H1 (cell line): ENCODE measurements around the gene SCG5.

Experiments
- CREB1 ChIP-seq: IDR thresholded peaks from 2 replicates; pipeline ENCODE4 v1.6.1; 2012; ENCODE audit warnings: inconsistent platforms
- CTCF ChIP-seq, 3 experiments: IDR thresholded peaks; 1 replicate in 2 of 3; 2 replicates in 1 of 3; pipeline versions ENCODE4 v1.5.1 to v1.6.1; 2011; ENCODE audit warnings: low read length in 3 of 3, mild to moderate bottlenecking in 3 of 3, inconsistent platforms in 2 of 3, low read depth in 1 of 3, moderate library complexity in 1 of 3; ENCODE audit not compliant: insufficient read depth in 1 of 3; ENCODE audit errors: control extremely low read depth in 1 of 3
- POLR2A ChIP-seq, 2 experiments: IDR thresholded peaks; 1 replicate in 1 of 2; 2 replicates in 1 of 2; pipeline ENCODE4 v1.6.1; 2011; ENCODE audit warnings: low read depth in 2 of 2, low read length in 2 of 2, mild to moderate bottlenecking in 2 of 2; ENCODE audit errors: control extremely low read depth in 1 of 2

GRCh38 chr15:32746116-32746857, 104.8 kb downstream of the SCG5 start:
- TF ChIP-seq CTCF (IDR thresholded peaks at IDR 0.05; ENCODE audit: control extremely low read depth in 1 of 3, insufficient read depth in 1 of 3, low read depth in 1 of 3, low read length in 3 of 3) (no peak), POLR2A (IDR thresholded peaks at IDR 0.05; ENCODE audit: control extremely low read depth in 1 of 2, low read depth in 2 of 2, low read length in 2 of 2) (no peak), CREB1 (no peak)
